HG02610 (cell line): ENCODE data around the gene AMER2.

Source experiments
- ATAC-seq: cut with Tn5 transposase; IDR thresholded peaks from one replicate; pipeline ENCODE4 v1.9.1; 2021; ENCODE audit warnings: mild to moderate bottlenecking, moderate library complexity; ENCODE audit not compliant: unreplicated experiment

The AMER2 gene, protein sequence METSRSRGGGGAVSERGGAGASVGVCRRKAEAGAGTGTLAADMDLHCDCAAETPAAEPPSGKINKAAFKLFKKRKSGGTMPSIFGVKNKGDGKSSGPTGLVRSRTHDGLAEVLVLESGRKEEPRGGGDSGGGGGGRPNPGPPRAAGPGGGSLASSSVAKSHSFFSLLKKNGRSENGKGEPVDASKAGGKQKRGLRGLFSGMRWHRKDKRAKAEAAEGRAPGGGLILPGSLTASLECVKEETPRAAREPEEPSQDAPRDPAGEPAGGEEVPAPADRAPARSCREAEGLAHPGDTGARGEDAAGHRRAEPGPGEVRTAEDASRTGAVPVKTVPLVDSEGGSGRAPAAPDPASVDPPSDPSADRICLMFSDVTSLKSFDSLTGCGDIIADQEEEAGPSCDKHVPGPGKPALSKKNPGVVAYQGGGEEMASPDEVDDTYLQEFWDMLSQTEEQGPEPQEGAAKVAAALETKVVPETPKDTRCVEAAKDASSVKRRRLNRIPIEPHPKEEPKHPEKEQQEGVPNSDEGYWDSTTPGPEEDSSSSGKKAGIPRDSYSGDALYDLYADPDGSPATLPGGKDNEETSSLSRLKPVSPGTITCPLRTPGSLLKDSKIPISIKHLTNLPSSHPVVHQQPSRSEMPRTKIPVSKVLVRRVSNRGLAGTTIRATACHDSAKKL

DNA sequence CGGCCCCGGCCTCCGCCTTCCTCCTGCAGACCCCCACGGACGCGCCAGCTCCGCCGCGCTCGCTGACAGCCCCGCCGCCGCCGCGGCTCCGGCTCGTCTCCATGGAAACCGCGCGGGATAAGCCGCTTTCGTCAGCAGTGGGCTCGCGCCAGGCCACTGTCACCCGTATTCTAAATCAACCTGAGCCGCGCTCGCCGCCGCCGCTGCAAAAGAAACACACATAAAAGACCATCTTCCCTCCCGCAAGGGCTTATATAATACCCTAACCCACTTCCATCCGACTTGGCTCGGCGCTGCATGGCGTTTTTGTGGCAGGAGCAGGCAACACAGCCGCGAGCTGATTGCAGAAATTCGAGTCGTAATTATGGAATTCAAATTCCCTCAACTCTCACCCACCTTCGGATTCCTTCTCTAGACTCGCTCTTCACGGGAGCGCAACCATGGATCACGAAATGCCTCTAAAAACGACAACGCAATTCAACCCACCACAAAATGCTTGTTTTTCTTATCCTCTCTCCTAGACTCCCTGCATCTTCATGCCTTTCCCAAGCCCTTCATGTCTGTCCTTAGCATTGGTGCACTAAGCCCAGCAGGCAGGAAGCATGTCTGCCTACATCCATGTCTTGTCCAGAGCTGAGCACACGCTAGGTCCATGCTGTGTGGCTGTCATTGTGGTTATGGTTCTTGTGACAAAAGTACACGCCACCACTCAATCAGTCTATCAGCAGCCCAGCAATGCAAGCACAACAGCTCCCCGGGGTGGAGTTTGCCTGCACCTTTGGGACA lies at the start of gene AMER2:
Gene AMER2, minus strand, starts transcription at position 772 of the 786 bp plus-strand sequence. Its CDS starts 669 bp downstream, at position 103.
- ATAC-seq = no peak

DNA sequence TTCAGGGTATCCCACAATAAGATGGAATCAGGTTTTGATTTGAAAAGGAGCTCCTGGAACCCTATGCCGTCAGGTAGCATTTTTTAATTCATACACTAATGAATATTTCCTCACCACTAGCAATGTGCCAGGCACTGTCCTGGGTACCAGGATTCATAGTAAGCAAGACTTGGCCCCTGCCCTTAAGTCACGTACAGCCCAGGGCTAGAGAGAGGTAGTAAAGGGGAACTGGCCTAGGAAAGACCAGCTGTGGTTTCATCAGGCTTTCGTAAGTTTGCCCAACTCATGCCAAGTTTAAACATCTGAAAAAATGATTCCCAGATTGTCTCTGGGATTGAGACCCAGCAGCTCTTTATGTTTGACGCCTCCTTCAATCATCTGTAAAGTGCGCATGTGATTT lies 45.9 kb upstream of the AMER2 start:
- no peak for ATAC-seq

DNA sequence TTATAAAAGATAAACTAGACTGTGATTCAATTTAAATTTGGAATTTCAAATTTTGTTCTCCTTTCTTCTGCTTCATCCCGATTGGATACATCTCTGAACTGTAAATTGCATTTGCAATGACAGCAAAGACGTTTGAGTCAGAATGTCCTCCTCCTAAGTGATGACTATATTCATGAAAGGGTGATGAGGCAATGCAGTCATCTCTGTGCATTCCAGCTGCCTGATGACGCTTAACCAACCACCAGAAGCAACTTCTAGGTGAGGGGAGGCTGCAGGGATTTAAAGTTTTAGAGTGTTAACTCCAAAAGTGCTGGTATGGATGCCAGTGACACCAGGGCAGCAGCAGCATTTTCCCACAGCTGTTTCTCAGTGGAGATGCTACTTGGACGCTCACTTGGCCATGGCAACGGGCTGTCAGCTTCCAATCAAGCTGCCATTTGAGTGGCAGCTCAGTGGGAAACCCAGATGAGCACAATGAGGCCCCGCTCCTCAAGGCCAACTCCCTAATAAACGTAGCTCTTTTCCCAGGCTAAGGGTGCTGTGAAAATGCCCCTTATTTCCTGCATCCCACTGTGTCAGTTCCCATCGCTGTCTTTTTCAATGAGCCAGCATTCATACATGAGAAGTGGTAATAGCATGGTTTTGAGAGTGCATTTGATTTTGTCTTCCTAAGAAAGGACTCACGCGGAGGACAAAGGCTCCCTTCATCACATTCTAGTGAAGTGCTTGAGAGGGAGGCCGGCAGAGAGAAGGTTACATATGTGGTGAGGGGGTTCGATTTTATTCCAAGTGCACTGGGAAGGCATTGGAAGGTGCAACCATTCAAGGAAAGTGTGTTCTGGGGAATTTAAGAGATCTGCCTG lies 45.2 kb upstream of the AMER2 start:
- no peak for ATAC-seq

DNA sequence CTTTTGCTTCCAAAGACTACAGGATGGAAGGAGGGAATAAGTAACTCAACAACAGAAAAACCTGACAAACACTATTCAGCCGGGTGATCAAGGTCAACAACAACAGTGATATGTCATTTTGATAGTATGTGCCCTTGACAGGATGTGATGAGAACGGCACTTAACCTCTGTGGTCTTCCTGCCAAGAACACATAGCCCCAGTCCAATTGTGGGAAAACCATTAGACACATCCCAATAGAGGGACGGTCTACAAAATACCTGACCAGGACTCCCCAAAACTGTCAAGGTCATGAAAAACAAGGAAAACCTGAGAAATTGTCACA lies 43.1 kb upstream of the AMER2 start:
- ATAC-seq = no peak

DNA sequence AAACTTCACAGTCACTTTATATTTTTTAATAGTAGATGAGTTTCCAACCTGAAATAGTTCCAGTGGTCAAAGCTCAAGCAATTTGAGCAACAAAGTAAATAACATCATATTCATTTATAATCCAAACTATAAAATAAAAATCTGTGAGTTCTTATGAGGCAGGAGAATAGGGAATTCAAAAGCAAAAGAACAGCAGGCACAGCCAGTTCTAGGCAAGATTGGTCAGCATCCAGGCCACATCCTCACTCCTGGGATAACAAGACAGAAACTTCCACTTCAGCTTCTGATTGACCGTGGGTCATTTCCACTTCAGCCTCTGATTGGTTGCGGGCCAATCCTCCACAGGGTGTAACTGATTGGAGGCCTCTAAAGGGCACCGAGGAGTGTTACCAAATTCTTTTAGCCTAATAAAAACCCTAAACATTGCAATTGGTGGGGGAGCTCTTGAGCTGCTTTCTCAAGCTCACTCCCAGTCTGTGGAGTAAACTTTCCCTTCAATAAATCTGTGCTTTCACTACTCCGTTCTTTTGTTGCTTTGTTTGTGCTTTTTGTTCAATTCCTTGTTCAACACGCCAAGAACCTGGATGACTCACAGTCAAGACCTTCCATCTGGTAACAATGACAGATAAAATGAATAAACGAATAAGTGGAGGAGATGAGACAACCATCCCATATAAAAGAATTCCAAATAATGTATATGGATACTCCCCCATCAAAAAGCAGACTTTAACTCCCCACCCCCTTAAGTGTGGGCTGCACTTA lies 42.6 kb upstream of the AMER2 start:
- ATAC-seq = no peak

DNA sequence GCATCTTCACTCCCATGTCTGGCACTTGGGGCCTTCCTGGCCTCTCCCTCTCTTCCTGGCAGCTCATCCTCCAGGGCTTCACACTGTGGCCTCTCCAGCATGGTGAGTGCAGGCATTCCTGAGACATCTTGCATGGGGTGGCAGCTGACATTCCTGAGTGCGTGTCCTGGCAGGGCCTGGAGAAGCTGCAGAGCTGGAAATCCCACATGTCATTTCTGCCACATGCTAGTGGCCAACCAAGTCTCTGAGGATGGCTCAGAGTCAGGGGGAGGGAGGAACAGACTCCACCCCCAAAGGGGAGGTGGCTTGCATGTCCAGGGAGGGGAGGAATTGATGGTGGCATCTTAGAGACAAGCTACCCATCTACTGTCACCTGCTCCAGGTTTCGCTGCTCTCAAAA lies 41.6 kb upstream of the AMER2 start:
- no peak for ATAC-seq

DNA sequence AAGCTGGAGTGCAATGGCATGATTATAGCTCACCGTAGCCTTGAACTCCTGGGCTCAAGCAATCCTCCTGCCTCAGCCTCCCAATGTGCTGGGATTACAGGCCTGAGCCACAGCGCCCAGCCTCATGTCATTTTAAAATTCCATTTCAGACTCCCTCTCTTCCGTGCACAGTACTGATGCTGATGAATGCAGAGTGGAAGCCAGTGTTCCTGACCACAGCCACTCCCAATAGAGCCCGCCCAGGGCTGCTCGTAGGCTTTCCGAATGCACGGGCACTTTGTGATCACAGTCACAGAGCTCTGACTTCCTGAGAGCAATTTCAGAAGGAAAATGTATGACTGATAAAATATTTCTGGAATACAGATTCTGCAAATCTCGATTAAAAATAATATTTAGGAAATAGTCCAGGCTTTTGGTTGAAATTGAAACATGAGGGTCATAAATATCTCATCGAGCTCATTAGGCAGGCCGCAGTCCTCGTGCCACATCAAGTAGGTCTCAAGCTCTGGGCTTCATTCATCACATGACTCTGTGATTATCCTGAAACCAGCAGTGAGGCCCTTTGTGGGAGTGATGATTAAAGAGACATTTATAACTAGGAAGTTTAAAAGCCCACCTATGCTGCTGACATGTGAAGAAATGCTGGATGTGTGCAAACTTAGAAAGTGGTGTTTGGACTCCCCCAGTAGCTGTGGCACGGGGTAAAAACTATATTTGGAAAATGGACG lies 38.9 kb upstream of the AMER2 start:
- ATAC-seq = no peak

DNA sequence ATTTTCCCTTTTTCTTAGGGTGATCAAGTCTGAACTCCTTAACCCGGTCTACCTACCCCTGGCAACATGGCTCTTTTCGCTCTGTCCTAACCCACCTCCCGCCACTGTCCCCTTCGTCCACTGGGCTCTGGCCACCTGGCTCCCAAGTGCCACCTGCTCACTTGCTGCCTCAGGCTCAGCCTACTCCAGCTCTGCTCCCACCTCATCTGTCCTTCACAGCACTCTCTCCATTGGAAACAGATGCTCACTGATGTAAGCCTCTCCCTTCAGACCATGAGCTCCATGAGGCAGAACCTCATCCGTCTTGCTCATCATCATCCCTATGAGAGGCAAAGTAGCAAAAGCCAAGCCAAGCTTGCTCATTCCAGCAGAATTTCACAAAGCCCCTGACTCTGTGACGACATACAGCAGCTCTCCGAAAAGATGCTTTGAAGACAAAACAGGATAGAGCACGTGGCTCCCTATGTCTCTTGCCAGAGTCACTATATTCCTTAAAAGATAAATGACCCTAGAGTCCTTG lies 35.3 kb upstream of the AMER2 start:
- no peak for ATAC-seq

DNA sequence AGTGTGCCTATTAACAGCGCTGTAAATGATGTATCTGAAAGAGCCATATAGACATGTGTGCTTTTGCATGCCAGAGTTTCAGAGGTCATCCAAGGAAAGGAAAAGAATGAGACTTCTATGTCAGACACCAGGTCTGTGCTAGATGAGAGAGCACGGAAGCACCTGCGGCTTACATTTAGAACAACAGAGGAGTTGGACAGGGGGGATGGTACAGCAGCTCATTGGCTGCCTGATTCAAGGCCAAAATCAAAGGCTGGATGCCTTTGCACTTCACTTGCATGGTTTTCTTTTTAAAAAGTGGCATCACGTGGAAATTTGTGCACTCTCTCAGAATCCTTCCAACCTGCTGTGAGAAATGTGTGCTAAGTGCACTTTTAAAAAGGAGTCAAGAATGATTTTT lies 32.8 kb upstream of the AMER2 start:
- ATAC-seq = no peak

DNA sequence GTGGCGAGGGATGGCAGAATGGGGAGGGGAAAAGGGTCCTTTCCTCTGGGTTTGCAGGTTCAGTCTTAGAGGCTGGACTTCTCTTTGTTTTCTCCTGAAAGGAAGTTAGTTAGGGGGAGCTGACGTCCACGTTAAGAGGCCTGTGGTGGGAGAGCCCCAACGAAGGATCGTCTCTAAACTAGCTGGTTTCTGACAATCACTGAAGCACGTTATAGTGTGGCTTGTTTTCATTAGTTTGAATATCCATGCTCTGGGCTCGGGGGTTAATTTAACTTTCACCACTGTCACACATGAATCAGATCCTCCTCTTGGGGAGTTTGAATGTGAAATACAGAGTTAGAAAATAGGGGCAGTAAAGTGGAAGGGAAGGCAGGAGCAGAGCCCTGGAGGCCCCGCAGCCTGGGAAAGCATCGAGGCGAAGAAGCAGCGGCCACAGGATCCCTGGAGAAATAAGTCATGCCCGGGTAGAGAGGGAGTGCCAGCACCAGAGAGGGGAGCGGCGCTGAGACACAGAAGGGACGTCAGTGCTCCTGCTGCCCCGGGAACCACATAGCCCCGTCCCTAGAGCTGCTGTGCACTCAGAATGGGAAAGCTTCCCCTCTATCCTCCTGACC lies 31.1 kb upstream of the AMER2 start:
- ATAC-seq = no peak

DNA sequence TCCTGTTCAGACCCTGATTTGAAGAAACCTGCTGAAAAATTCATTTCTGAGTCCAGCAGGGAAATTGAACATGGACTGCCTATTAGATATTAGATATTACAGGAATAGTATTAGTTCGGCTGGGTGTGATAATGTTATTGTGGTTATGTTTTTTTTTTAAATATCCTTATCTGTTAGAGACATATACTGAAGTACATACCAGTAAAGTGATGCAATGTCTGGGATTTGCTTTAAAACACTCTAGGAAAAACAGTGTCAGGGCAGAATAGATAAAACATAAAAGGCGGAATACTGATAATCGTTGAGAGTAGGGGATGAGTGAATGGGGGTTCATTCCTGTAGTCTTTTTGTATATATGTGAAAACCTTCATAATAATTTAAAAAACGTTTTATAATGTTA lies 28.7 kb upstream of the AMER2 start:
- ATAC-seq = no peak

DNA sequence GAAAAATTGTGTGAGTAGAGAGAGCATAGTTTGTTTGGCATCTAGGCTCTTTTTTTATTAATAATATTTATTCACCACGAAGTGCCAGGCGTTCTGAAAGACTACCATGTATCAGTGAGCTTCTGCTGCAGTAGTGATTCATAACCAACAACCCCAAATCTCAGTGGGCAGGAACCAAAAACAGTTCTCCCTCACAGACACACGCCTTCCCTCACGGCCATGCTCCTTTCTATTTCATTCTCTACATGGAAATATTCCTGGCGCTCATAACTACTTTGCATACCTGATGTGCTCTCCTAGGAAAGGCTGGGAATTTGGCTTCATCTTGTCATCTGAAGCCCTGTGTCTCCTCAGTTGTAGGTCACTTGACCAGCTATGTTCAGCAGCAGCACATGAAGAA lies 26.6 kb upstream of the AMER2 start:
- no peak for ATAC-seq

DNA sequence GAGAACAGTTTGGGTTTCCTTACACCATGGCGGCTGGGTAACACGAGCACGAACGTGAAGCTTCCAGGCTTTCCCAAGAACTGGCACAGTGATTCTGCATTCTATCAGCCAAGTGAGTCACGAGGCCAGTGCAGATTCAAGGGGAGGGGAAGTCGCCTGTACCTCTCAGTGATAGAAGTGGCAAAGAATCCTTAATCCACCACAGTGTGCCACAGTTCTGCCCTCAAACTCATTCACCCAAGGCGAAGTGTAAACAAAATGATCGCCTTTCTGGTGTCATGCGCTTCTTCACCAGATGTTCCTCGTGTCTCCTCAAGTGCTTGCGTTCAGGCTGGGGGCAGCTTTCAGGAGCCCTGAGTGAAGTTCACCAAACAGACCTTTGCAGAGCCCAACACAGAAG lies 24.9 kb upstream of the AMER2 start:
- no peak for ATAC-seq

DNA sequence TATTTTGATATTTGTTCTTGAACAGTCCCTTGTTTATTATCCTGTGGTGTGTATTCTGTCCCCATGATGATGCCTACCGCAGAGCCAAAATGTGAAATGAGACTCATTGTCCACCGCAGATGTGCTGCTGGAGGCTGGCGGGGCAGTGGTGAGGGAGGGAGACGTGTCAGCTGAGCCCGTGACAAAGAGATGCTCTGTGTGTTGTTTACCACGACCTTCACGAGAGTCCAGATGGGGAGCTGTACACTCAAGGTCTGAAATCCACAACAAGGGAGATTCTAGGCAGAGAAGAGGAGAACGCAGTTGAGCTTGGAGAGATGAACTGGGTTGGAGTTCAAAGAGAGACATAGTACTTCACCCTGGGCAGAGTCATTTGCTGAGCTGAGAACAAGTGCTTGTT lies 20.8 kb upstream of the AMER2 start:
- ATAC-seq = no peak

DNA sequence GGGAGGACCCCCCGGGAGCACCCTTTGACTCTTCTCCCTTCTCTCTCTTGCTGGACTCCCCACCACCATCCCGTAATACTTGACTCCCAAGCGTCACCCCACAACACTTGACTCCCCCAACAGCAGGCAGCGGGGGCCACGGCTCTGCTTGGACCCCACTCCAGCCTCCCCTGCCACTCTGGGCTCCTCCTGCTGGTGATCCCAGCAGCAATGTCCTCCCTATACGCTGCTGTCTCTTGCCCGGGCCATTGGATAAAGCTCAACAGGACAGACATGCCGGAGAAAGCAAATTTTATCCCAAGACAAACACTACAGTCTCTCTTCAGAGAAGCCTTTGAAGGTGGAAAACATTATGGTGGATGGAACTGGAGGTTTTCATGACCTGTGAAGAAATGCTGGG lies 20.4 kb upstream of the AMER2 start:
- ATAC-seq = no peak

DNA sequence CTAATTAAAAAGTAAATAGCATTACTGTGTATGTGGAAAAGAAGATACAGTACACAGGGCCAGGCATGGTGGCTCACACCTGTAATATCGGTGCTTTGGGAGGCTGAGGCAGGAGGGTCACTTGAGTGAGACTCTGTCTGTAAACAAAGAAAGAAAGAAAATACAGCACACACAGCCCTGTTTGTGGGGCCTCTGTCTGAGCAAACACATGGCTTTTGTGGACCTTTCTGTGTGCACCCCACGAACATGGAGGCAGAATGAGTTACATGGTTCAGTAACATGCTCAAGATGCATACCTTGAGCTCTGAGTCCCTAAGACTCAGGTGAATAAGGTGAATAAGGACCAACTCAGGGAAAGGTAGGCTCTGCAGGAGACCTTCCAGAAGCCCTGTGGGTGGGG lies 20.0 kb upstream of the AMER2 start:
- ATAC-seq = no peak

DNA sequence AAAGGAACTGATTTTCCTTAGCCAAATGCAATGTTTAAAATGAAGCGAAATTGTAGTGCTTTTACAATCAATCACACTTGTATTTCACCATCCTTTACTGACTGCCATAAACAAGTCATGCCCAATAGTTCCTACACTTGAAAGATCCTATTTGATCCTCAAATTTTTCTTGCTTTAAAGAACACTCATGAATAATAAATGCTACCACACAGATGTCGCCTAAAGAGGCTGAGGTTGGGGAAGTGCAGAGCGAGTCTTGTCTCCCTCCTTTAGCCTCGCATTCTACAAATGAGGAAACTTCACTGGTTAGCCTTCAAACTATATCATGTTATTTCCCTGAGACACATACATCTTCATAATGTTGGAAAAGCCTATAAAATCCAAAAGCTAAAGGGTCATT lies 18.7 kb upstream of the AMER2 start:
- no peak for ATAC-seq

DNA sequence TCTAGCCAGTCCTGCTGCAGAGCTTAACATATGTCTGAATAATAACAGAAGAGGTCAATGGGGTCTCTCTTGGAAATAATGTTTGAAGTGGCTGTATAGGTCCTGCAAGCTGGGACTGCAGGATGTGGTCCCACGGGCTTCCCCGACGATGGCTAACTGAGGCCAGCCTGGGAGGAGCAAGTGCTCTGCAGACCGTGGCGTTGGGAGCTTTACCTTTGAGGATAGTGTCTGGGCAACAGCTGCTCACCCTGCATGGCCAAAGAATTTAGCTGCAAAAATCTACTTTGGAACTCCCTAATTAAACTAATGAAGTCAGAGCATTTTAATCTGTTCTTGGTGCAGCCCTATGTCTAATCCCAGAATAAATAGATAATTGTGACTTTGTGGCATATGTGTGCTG lies 18.2 kb upstream of the AMER2 start:
- no peak for ATAC-seq

DNA sequence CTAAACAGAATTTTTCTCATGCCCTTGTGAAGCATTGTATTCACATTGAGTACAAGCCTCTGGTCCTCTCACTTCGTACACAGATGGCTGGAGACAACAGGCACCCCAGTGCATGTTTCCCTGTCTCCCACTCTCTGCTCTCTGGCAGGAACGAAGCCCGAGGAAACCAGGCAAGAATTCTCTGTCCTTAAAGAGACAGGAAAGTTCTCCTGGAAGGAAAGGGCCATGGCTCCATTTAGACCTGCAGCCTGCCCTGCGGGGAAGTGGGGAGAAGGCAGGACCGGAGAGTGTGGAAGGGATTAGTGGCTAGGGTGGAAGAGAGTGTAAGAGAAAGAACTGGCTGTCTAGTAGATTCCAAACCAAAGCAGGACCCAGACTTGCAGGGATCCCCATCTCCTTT lies 15.5 kb upstream of the AMER2 start:
- ATAC-seq = no peak
